ENCODE results near the gene TMC5.
A peak's percentile ranks its signal among the peaks of the same experiment; 100 is the strongest.

The TMC5 gene

GRCh38 chr16:19463468-19464315 lies 46.0 kb downstream of the TMC5 start:
- no peak for DNase-seq

DNA sequence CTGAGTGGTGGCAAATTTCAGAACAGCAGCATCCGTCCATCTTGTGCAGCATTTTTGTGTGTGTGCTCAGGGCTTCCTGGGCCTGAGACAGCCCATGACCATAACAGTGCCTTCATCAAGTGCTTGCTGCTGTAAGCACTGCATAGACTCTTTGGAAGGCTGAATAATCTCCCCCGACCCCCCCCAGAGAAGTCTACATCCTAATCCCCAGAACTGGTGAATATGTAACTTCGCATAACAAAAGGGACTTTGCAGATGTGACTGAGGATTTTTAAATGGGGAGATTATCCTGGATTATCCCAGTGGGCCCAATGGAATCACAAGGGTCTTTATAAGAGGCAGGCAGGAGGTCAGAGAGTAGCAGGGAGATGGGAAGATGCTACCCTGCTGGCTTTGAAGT lies 50.6 kb downstream of the TMC5 start:
- DNase-seq = no peak

DNA sequence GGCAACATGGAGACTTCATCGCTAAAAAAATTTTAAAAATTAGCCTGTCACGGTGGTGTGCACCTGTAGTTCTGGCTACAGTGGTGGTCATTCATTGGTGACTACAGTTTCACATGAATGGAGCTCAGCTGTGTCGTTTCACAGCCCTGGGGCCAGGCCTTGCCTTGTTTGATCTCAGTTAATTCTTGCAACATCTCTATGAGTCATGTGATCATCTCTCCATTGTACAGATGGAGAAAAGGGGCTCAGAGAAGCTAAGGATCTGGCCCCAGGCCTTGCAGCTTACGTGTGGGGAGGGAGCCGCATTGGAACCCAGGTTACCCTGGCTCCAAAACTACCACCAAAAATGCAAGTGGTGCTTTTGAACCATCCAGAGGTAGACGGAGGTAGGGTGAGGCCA lies 54.8 kb downstream of the TMC5 start:
- DNase-seq = no peak

DNA sequence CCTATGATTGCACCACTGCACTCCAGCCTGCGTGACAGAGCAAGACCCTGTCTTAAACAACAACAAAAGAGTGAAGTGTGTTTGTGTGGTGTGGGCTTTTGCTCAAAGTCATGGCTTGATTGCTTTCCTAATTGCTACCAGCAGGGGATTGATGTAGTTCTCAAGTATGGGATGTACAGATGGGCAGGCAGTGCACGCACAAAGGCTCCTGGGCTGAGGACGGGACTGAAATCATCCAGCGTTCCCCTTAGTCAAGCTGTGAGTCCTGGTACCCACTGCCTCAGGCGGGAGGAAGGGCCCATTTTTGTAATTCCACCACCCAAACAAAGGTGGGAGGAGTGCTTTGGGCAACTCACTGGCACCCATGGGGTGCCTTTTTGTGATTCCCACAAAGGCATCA lies 56.9 kb downstream of the TMC5 start:
- DNase-seq = no peak

DNA sequence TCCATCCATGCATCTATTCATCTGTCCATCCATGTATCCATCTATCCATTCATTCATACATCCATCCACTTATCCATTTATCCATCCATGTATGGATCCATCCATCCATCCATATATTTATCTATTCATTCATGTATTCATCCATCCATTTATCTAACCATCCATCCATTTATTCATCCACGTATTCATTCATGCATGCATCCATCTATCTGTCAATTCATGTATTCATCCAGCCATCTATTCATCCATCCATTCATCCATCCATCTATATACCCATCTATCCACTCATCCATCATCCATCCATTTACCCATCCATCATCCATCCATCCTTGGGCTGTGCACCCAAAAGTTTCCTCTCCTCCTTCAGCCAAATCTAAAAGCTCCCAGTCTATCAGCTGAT lies 60.8 kb downstream of the TMC5 start:
- no peak for DNase-seq

GRCh38 chr16:19479302-19479721 lies 61.6 kb downstream of the TMC5 start:
- DNase-seq = no peak

GRCh38 chr16:19481296-19481695 lies 63.6 kb downstream of the TMC5 start:
- no peak for DNase-seq

GRCh38 chr16:19481769-19482168 lies 64.1 kb downstream of the TMC5 start:
- no peak for DNase-seq

GRCh38 chr16:19482291-19482690 lies 64.6 kb downstream of the TMC5 start:
- no peak for DNase-seq

DNA sequence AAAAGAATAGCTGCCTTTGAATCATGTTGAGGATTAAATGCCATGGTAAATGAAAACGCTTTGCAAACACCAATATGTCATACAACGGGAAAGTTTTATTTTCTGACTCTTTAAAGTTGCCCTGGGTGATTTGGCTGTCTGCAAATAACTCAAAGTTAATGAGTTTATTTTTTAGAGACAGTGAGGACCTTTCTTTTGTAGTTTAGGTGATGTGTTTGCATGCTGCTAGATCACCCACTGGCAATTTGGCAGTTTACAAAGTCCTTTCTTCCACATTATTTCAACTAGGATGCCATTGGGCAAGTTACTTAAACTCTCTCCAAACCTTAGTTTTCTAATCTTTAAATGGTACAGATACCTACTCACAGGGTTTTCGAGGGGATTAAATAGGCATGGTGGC lies 66.4 kb downstream of the TMC5 start:
- no peak for DNase-seq

DNA sequence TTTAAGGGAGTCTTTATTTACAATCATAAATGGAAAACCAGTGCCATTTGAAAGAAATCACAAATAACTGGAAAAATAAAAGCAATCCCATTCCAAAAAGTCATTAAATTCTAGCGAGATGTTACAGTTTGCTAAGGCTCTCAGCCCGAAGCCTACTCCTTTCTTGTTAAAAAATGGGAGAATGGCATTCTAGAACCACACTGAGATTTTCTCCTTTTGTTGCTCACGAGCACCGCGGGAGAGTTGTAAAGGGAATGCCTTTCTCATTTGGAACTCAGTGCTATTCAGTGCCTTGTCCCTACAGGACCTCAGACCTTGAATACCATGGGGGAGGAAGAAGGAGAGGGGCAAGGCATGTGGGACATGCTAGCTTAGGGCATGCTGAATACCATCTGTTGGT lies 67.9 kb downstream of the TMC5 start:
- DNase-seq = no peak

DNA sequence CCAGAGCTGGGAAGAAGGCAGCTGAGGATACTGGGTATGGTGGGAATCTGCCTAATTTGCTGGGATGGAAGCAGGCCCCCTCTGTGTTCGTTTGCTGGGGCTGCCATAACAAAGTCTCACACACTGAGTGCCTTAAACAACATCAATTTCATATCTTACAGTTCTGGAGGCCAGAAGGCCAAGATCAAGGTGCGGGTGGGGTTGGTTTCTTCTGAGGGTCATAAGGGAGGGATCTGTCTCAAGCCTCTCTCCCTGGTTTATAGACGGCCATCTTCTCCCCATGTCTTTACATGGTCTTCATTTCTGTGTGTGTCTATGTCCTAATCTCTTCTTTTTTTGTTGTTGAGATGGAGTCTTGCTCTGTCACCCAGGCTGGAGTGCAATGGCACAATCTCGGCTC lies 68.4 kb downstream of the TMC5 start:
- no peak for DNase-seq

DNA sequence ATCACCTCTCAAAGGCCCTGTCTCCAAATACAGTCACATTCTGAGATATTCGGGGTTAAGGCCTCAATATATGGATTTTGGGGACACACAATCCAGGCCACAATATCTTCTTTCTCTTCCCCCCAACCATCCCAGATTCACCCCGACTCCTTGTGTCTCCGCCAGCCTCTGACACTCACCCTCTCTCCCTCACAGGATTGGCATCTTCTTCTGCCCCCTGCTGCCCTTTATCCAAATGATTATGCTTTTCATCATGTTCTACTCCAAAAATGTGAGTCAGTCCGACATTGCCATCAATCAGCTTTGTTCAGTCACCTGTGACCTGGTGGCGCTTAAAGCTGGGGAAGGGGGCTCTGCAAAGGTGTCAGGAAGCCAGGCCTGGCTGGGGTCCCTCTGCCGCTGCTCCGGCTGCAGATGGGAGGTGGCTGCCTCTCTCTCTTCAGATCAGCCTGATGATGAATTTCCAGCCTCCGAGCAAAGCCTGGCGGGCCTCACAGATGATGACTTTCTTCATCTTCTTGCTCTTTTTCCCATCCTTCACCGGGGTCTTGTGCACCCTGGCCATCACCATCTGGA lies 69.2 kb downstream of the TMC5 start:
- no peak for DNase-seq

- no peak for DNase-seq
Measured at GRCh38 chr16:19488213-19488640, 70.5 kb downstream of the TMC5 start.

- no peak for DNase-seq
Measured at GRCh38 chr16:19490619-19491018, 72.9 kb downstream of the TMC5 start.

GRCh38 chr16:19497176-19497575 lies 79.5 kb downstream of the TMC5 start:
- no peak for DNase-seq

GRCh38 chr16:19499006-19499405 lies 81.3 kb downstream of the TMC5 start:
- DNase-seq = no peak

DNA sequence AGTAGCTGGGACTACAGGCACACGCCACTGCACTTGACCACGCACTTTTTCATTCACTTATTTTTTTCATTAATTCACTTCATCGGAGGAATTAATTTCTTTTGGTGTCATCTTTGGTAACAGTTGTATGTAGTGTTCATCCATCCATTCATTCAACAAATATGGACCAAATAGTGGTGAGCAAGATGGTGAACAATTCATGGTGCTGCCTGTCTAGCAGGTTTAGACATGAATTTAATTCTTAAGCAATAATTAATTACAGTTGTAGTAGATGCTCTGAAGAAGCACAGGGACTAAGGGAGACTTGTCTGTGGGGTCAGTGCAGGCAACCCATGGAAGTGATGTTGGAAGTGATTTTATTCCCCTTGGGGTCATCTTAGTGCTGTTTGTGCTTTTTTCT lies 81.8 kb downstream of the TMC5 start:
- no peak for DNase-seq

DNA sequence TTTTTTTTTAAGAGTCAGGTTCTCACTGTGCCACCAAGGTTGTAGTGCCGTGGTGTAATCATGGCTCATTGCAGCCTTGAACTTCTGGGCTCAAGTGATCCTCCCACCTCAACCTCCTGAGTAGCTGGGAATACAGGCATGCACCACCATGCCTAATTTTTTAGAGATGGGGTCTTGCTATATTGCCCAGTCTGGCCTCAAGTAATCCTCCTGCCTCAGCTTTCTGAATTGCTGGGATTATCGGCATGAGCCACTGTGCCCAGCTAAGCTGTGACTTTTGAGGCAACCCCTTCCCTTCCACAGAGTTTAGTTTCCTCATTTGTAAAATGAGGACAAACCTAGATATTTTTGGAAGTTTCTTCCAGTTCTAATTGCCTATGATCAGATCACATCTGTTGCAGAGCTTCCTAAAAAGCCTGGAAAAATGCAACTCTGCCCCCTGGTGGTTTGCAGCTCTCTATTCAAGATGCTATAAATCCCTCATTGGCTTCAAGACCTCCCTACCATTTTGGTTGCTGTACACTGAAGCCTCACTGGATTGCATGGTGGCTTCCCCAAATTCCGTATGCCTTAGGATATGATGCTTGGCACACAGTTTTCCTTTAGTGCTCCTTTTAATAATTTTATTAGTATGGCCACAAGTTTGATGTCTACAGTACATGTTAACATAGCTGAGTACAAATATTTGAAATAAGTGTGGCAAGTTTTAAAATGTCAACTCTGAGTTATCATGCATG lies 84.9 kb downstream of the TMC5 start:
- DNase-seq = peak; percentile 73

DNA sequence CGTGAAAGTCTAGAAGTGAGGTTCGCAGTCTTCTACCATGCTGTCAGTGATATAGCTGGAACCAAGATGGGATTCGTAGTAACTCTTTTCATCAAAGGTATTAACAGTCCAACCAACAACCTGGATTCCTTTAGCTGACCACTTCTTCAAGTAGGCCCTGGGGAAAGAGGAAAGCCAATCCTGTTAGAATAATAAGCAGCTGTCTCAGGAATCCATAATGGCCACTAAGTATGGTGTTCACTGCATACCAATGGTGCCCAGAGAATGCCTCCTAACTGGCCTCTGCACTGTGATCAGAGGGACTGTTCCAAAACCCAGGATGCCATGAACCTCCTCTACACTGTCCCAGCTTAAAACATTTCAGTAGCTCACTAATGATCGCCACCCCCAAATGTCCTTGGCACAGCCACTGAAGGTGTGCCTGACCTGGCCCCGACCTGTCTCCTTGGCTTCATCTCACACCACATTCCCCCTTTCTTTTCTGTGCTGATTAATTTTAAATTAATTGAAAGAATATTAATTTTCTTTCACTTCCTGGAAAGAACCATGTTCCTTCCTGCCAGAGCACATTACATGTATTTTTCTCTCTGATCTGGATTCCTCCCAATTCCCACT lies 85.9 kb downstream of the TMC5 start:
- DNase-seq = no peak

GRCh38 chr16:19505600-19506303 lies 88.1 kb downstream of the TMC5 start:
- peak; percentile 26 for DNase-seq

DNA sequence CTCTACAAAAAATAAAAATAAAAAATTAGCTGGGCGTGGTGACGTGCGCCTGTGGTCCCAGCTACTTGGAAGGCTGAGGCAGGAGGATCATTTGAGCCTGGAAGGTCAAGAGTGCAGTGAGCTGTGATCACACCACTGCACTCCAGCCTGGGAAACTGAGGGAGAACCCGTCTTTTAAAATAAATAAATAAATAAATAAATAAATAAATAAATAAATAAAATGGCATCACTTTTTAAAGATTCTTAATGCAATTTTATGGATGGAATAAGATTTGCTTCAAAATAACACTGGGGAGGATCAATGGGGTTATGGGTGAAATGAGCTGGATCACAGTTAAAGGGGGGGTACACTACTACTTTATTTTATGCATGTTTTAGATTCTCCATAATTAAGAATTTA lies 89.3 kb downstream of the TMC5 start:
- no peak for DNase-seq

DNA sequence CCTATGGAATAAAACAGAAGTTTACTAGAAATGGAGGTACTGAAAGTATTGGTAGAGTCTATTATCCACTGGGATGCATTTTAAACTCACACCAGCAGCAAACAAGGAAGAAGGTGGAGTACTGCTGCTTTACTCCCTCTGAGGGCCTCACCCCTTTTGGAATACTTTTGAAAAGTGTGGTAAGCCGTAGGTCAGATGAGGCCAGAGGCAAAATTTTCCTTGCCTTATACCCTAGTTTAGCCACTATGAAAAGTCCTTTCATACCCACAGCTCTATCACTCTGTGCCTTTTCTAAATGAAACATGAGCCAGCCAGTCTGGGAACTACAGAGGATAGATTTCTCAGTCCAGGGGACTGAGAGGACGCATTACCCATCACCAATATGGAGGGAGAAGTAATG lies 90.2 kb downstream of the TMC5 start:
- DNase-seq = no peak

Data from fibroblast of skin of scalp (primary cell).